ENCODE measurements around the gene CFAP119. TPM values are rescaled to one million over a fixed set of nuclear protein-coding genes. Genes with fewer than 3 reads are reported as not detected.

Gene CFAP119
- total RNA-seq, 2 donors from 2014 or later: 6.9 to 12.6 TPM

GRCh38 chr16:30769379-30770089 lies 7.7 kb upstream of the CFAP119 start:
- no peaks in the 10 kb centered on the region for H3K4me1 Mint-ChIP-seq
- no peak overlapping the region for H3K9ac ChIP-seq (ENCODE audit: extremely low read depth, low read length, poor library complexity, severe bottlenecking)
- no peaks in the 10 kb centered on the region for H3K9me3 Mint-ChIP-seq
- TF ChIP-seq, protein P1, sequence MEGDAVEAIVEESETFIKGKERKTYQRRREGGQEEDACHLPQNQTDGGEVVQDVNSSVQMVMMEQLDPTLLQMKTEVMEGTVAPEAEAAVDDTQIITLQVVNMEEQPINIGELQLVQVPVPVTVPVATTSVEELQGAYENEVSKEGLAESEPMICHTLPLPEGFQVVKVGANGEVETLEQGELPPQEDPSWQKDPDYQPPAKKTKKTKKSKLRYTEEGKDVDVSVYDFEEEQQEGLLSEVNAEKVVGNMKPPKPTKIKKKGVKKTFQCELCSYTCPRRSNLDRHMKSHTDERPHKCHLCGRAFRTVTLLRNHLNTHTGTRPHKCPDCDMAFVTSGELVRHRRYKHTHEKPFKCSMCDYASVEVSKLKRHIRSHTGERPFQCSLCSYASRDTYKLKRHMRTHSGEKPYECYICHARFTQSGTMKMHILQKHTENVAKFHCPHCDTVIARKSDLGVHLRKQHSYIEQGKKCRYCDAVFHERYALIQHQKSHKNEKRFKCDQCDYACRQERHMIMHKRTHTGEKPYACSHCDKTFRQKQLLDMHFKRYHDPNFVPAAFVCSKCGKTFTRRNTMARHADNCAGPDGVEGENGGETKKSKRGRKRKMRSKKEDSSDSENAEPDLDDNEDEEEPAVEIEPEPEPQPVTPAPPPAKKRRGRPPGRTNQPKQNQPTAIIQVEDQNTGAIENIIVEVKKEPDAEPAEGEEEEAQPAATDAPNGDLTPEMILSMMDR (conservative IDR thresholded peaks at IDR 0.05): no peak
- no peak for DNase-seq
- H3K27me3 ChIP-seq (ENCODE audit: control insufficient read depth, insufficient read depth, low read length, poor library complexity, severe bottlenecking): no peaks in the 10 kb centered on the region
- WGBS, 2 experiments (ENCODE audit: insufficient coverage in 1 of 2, insufficient read length in 1 of 2): 93 to 98% methylated on average over 7 to 16 of the region's 17 CpGs
- no peaks in the 10 kb centered on the region for H3K4me1 ChIP-seq (ENCODE audit: control insufficient read depth, insufficient read depth, low read length)
- no peaks in the 10 kb centered on the region for H3K27me3 Mint-ChIP-seq (ENCODE audit: insufficient read depth)
- H3K4me3 Mint-ChIP-seq: no peak overlapping the region
- no peak overlapping the region for H3K27ac Mint-ChIP-seq
- peaks cover 83% of the 10 kb centered on the region for H3K36me3 Mint-ChIP-seq (ENCODE audit: low read depth)
- H3K4me3 ChIP-seq (ENCODE audit: low read length): no peak overlapping the region
- H3K27ac ChIP-seq (ENCODE audit: low read depth, low read length): no peak overlapping the region
- H3K9me3 ChIP-seq (ENCODE audit: control insufficient read depth, low read length): no peaks in the 10 kb centered on the region
- H3K36me3 ChIP-seq (ENCODE audit: control insufficient read depth, insufficient read depth, low read length): peaks cover 92% of the 10 kb centered on the region

DNA sequence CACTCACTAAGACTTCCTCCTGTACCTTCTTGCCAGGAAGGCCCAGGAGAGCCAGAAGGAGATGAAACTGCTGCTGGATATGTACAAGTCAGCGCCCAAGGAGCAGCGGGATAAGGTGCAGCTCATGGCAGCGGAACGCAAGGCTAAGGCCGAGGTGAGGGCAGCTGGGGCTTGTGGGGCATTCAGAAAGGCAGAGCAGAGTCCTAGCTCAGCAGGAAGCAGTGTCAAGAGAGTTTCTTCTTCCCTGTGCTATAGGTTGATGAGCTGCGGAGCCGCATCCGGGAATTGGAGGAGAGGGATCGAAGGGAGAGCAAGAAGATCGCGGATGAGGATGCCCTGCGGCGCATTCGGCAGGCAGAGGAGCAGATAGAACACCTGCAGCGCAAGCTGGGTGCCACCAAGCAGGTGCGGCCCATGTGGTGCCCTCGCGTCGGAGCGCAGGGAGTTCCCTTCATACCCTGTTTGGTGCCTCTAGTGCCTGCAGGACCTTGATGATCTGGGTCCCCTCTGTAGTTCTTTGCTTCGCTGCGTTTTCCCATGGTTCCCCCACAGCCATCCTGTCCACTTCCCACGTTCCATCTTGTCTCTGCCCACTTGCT lies 6.8 kb upstream of the CFAP119 start:
- TF ChIP-seq, protein P1 (conservative IDR thresholded peaks at IDR 0.05): no peak
- no peak overlapping the region for H3K9ac ChIP-seq (ENCODE audit: extremely low read depth, low read length, poor library complexity, severe bottlenecking)
- Mint-ChIP-seq H3K27ac (no peak overlapping the region), H3K4me3 (no peak overlapping the region), H3K4me1 (peaks cover 1% of the 10 kb centered on the region), H3K27me3 (ENCODE audit: insufficient read depth) (no peaks in the 10 kb centered on the region), H3K9me3 (no peaks in the 10 kb centered on the region), H3K36me3 (ENCODE audit: low read depth) (peaks cover 87% of the 10 kb centered on the region)
- H3K27me3 ChIP-seq (ENCODE audit: control insufficient read depth, insufficient read depth, low read length, poor library complexity, severe bottlenecking): no peaks in the 10 kb centered on the region
- H3K27ac ChIP-seq (ENCODE audit: low read depth, low read length): no peak overlapping the region
- 93 to 96% methylated on average over 17 to 23 of the region's 23 CpGs for WGBS, 2 experiments (ENCODE audit: insufficient coverage in 1 of 2, insufficient read length in 1 of 2)
- DNase-seq: no peak
- H3K9me3 ChIP-seq (ENCODE audit: control insufficient read depth, low read length): no peaks in the 10 kb centered on the region
- H3K4me3 ChIP-seq (ENCODE audit: low read length): no peak overlapping the region
- peaks cover 94% of the 10 kb centered on the region for H3K36me3 ChIP-seq (ENCODE audit: control insufficient read depth, insufficient read depth, low read length)
- peaks cover 1% of the 10 kb centered on the region for H3K4me1 ChIP-seq (ENCODE audit: control insufficient read depth, insufficient read depth, low read length)

DNA sequence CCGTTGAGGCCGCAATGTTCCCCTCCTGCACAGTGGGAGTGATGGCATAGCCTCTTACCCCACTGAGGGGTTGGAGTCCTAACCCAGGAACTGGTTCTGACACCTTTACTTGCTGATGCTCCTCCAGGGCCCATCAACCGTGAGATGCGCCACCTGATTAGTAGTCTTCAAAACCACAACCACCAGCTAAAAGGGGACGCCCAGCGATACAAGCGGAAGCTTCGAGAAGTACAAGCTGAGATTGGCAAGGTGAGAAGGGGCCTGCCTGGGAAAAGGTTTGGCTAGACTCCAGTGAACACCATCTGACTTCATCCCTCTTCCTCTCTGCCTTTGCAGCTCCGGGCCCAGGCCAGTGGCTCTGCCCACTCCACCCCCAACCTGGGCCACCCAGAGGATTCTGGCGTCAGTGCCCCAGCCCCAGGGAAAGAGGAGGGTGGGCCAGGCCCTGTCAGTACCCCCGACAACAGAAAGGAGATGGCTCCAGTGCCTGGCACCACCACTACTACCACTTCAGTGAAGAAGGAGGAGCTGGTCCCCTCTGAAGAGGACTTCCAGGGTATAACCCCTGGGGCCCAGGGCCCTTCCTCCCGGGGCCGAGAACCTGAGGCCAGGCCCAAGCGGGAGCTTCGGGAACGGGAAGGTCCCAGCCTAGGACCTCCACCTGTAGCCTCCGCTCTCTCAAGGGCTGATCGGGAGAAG lies 6.1 kb upstream of the CFAP119 start:
- Histone ChIP-seq H3K4me1 (ENCODE audit: control insufficient read depth, insufficient read depth, low read length) (peaks cover 8% of the 10 kb centered on the region), H3K9me3 (ENCODE audit: control insufficient read depth, low read length) (no peaks in the 10 kb centered on the region), H3K4me3 (ENCODE audit: low read length) (no peak overlapping the region), H3K27ac (ENCODE audit: low read depth, low read length) (no peak overlapping the region), H3K9ac (ENCODE audit: extremely low read depth, low read length, poor library complexity, severe bottlenecking) (no peak overlapping the region), H3K27me3 (ENCODE audit: control insufficient read depth, insufficient read depth, low read length, poor library complexity, severe bottlenecking) (no peaks in the 10 kb centered on the region), H3K36me3 (ENCODE audit: control insufficient read depth, insufficient read depth, low read length) (peaks cover 97% of the 10 kb centered on the region)
- no peak for DNase-seq
- Mint-ChIP-seq H3K9me3 (no peaks in the 10 kb centered on the region), H3K27me3 (ENCODE audit: insufficient read depth) (no peaks in the 10 kb centered on the region), H3K4me3 (no peak overlapping the region), H3K4me1 (peaks cover 5% of the 10 kb centered on the region), H3K36me3 (ENCODE audit: low read depth) (peaks cover 88% of the 10 kb centered on the region), H3K27ac (no peak overlapping the region)
- 95 to 99% methylated on average over 10 to 18 of the region's 18 CpGs for WGBS, 2 experiments (ENCODE audit: insufficient coverage in 1 of 2, insufficient read length in 1 of 2)
- TF ChIP-seq, protein P1 (conservative IDR thresholded peaks at IDR 0.05): no peak

Data from endodermal cell (in vitro differentiated cells).